Measurements from ENCODE around the gene ACSM2A. TPM values are rescaled to one million over a fixed set of nuclear protein-coding genes. Genes with fewer than 3 reads are reported as not detected.

The ACSM2A gene
- total RNA-seq, 1 experiment from 2014 or later: not detected

GRCh38 chr16:20409398-20410120 lies 41.8 kb upstream of the ACSM2A start, which contains the start of gene ACSM5:
ACSM5 (plus strand) TSS chr16:20409534; CDS start chr16:20411485, 1,951 bp downstream.
- ChIA-PET POLR2A (ENCODE audit: unreplicated experiment) (no interaction called here), CTCF (no interaction called here)
- Histone ChIP-seq H3K4me2 (ENCODE audit: low read length) (no peak within 1 kb of the TSS), H3K79me2 (ENCODE audit: low read length) (no peaks in the 10 kb centered on the region), H3F3A (ENCODE audit: low read length, unreplicated experiment) (no peaks in the 10 kb centered on the region), H4K20me1 (ENCODE audit: low read length) (no peaks in the 10 kb centered on the region), H3K9me2 (replicated peaks; ENCODE audit: low read length) (no peaks in the 10 kb centered on the region), H3K9me3 (ENCODE audit: low read length) (no peaks in the 10 kb centered on the region), H3K27me3 (ENCODE audit: low read length) (no peaks in the 10 kb centered on the region), H3K36me3 (ENCODE audit: low read depth, low read length) (no peaks in the 10 kb centered on the region), H3K27ac (ENCODE audit: low read length) (no peak within 1 kb of the TSS), H3K9ac (ENCODE audit: low read length) (no peak within 1 kb of the TSS), H3K4me1 (ENCODE audit: insufficient read depth, low read length) (no peaks in the 10 kb centered on the region), H2AFZ (ENCODE audit: low read length) (no peak within 1 kb of the TSS), H3K4me3 (ENCODE audit: low read length) (no peak within 1 kb of the TSS)
- intact Hi-C loops (cut with micrococcal nuclease): no loop called here
- BruUV-seq (replicated peaks): no TSS peak
- TF ChIP-seq EZH2phosphoT487 (IDR thresholded peaks at IDR 0.05; ENCODE audit: borderline replicate concordance, low read length) (no peak), CTCF (conservative IDR thresholded peaks at IDR 0.05; ENCODE audit: low read depth, low read length) (no peak), EZH2 (IDR thresholded peaks at IDR 0.05; ENCODE audit: low read length, unreplicated experiment) (no peak)
- DNase-seq: no peak
- ATAC-seq: no peak

GRCh38 chr16:20410121-20410723 lies 41.1 kb upstream of the ACSM2A start:
- Histone ChIP-seq H3K4me3 (ENCODE audit: low read length) (no peak overlapping the region), H3K9me2 (replicated peaks; ENCODE audit: low read length) (no peaks in the 10 kb centered on the region), H3K4me2 (ENCODE audit: low read length) (no peak overlapping the region), H3K79me2 (ENCODE audit: low read length) (no peaks in the 10 kb centered on the region), H3K9ac (ENCODE audit: low read length) (no peak overlapping the region), H3K27ac (ENCODE audit: low read length) (no peak overlapping the region), H4K20me1 (ENCODE audit: low read length) (no peaks in the 10 kb centered on the region), H2AFZ (ENCODE audit: low read length) (no peak overlapping the region), H3F3A (ENCODE audit: low read length, unreplicated experiment) (no peaks in the 10 kb centered on the region), H3K27me3 (ENCODE audit: low read length) (no peaks in the 10 kb centered on the region), H3K9me3 (ENCODE audit: low read length) (no peaks in the 10 kb centered on the region), H3K4me1 (ENCODE audit: insufficient read depth, low read length) (no peaks in the 10 kb centered on the region), H3K36me3 (ENCODE audit: low read depth, low read length) (no peaks in the 10 kb centered on the region)
- no peak for DNase-seq
- intact Hi-C loops (cut with micrococcal nuclease): no loop called here
- TF ChIP-seq CTCF (conservative IDR thresholded peaks at IDR 0.05; ENCODE audit: low read depth, low read length) (no peak), EZH2 (IDR thresholded peaks at IDR 0.05; ENCODE audit: low read length, unreplicated experiment) (no peak), EZH2phosphoT487 (IDR thresholded peaks at IDR 0.05; ENCODE audit: borderline replicate concordance, low read length) (no peak)
- ChIA-PET POLR2A (ENCODE audit: unreplicated experiment) (no interaction called here), CTCF (no interaction called here)
- ATAC-seq: no peak
- BruUV-seq (replicated peaks): no TSS peak

GRCh38 chr16:20411055-20411454 lies 40.3 kb upstream of the ACSM2A start:
- Histone ChIP-seq H4K20me1 (ENCODE audit: low read length) (no peaks in the 10 kb centered on the region), H3K9me2 (replicated peaks; ENCODE audit: low read length) (no peaks in the 10 kb centered on the region), H3K79me2 (ENCODE audit: low read length) (no peaks in the 10 kb centered on the region), H3K36me3 (ENCODE audit: low read depth, low read length) (no peaks in the 10 kb centered on the region), H3K9ac (ENCODE audit: low read length) (no peak overlapping the region), H3K27me3 (ENCODE audit: low read length) (no peaks in the 10 kb centered on the region), H3K9me3 (ENCODE audit: low read length) (no peaks in the 10 kb centered on the region), H3K4me1 (ENCODE audit: insufficient read depth, low read length) (no peaks in the 10 kb centered on the region), H2AFZ (ENCODE audit: low read length) (no peak overlapping the region), H3F3A (ENCODE audit: low read length, unreplicated experiment) (no peaks in the 10 kb centered on the region), H3K4me2 (ENCODE audit: low read length) (no peak overlapping the region), H3K4me3 (ENCODE audit: low read length) (no peak overlapping the region), H3K27ac (ENCODE audit: low read length) (no peak overlapping the region)
- ChIA-PET CTCF (no interaction called here), POLR2A (ENCODE audit: unreplicated experiment) (no interaction called here)
- ATAC-seq (no peak), DNase-seq (no peak)
- intact Hi-C loops (cut with micrococcal nuclease): no loop called here
- no TSS peak for BruUV-seq (replicated peaks)
- no peak for TF ChIP-seq CTCF (conservative IDR thresholded peaks at IDR 0.05; ENCODE audit: low read depth, low read length)
- no peak for TF ChIP-seq EZH2 (IDR thresholded peaks at IDR 0.05; ENCODE audit: low read length, unreplicated experiment)
- no peak for TF ChIP-seq EZH2phosphoT487 (IDR thresholded peaks at IDR 0.05; ENCODE audit: borderline replicate concordance, low read length)
